H9 (cell line): ENCODE results near the gene SNX32. TPM values are rescaled to one million over a fixed set of nuclear protein-coding genes. Genes with fewer than 3 reads are reported as not detected.

Source experiments
- DNase-seq: peaks from one replicate; pipeline ENCODE4 v3.0.0-alpha.2; 2017
- H2AFZ ChIP-seq: one replicate; pipeline ENCODE4 v1.6.1; 2013; ENCODE audit warnings: mild to moderate bottlenecking, low read length, control low read depth, moderate library complexity
- H2AK5ac ChIP-seq: 2 replicates; pipeline ENCODE4 v1.6.1; 2013; ENCODE audit warnings: low read length, control low read depth, mixed read lengths; ENCODE audit not compliant: insufficient read length
- H2BK120ac ChIP-seq: one replicate; pipeline ENCODE4 v1.6.1; 2013; ENCODE audit warnings: low read depth, mild to moderate bottlenecking, low read length, control low read depth, inconsistent platforms; ENCODE audit not compliant: poor library complexity, severe bottlenecking
- H2BK12ac ChIP-seq: 2 replicates; pipeline ENCODE4 v1.6.1; 2013; ENCODE audit warnings: low read length, control low read depth, mixed read lengths, low read depth; ENCODE audit not compliant: insufficient read length
- H2BK15ac ChIP-seq: 2 replicates; pipeline ENCODE4 v1.6.1; 2013; ENCODE audit warnings: low read depth, low read length, control low read depth
- H2BK20ac ChIP-seq: one replicate; pipeline ENCODE4 v1.6.1; 2013; ENCODE audit warnings: low read depth, mild to moderate bottlenecking, low read length, control low read depth, inconsistent platforms; ENCODE audit not compliant: poor library complexity, severe bottlenecking
- H2BK5ac ChIP-seq: 2 replicates; pipeline ENCODE4 v1.6.1; 2013; ENCODE audit warnings: low read length, control low read depth, mixed read lengths; ENCODE audit not compliant: insufficient read length
- H3K14ac ChIP-seq: 2 replicates; pipeline ENCODE4 v1.6.1; 2013; ENCODE audit warnings: low read length, control low read depth; ENCODE audit not compliant: insufficient read depth
- H3K18ac ChIP-seq: 2 replicates; pipeline ENCODE4 v1.6.1; 2013; ENCODE audit warnings: low read depth, mild to moderate bottlenecking, mixed read lengths, low read length, control low read depth; ENCODE audit not compliant: insufficient read length
- H3K23ac ChIP-seq: 2 replicates; pipeline ENCODE4 v1.6.1; 2013; ENCODE audit warnings: low read length, control low read depth, mixed read lengths, low read depth; ENCODE audit not compliant: insufficient read length
- H3K23me2 ChIP-seq: 2 replicates; pipeline ENCODE4 v1.6.1; 2013; ENCODE audit warnings: low read depth, mild to moderate bottlenecking, mixed read lengths, low read length, control low read depth; ENCODE audit not compliant: insufficient read length, poor library complexity, severe bottlenecking
- H3K27ac ChIP-seq: 2 replicates; pipeline ENCODE4 v1.5.1; 2013; ENCODE audit warnings: low read length, control low read depth, mixed read lengths, low read depth; ENCODE audit not compliant: insufficient read length
- H3K27me3 ChIP-seq: 2 replicates; pipeline ENCODE4 v1.6.1; 2013; ENCODE audit warnings: low read length, control low read depth, inconsistent platforms; ENCODE audit not compliant: insufficient read depth
- H3K4ac ChIP-seq: 2 replicates; pipeline ENCODE4 v1.6.1; 2013; ENCODE audit warnings: low read depth, mild to moderate bottlenecking, control low read depth, inconsistent platforms, low read length, moderate library complexity
- H3K4me1 ChIP-seq: 2 replicates; pipeline ENCODE4 v1.6.1; 2013; ENCODE audit warnings: low read length, control low read depth, inconsistent platforms; ENCODE audit not compliant: insufficient read depth
- H3K4me2 ChIP-seq: 2 replicates; pipeline ENCODE4 v1.6.1; 2013; ENCODE audit warnings: low read length, control low read depth, mixed read lengths; ENCODE audit not compliant: insufficient read length, insufficient read depth
- H3K56ac ChIP-seq: 2 replicates; pipeline ENCODE4 v1.6.1; 2013; ENCODE audit warnings: low read depth, mild to moderate bottlenecking, mixed read lengths, low read length, control low read depth; ENCODE audit not compliant: insufficient read length
- H3K79me1 ChIP-seq: 2 replicates; pipeline ENCODE4 v1.6.1; 2013; ENCODE audit warnings: low read depth, mild to moderate bottlenecking, moderate library complexity, low read length, control low read depth, inconsistent platforms; ENCODE audit not compliant: insufficient read depth, poor library complexity, severe bottlenecking
- H3K79me2 ChIP-seq: 2 replicates; pipeline ENCODE4 v1.6.1; 2013; ENCODE audit warnings: low read length, control low read depth, inconsistent platforms; ENCODE audit not compliant: insufficient read depth
- H3K9ac ChIP-seq: 2 replicates; pipeline ENCODE4 v1.6.1; 2013; ENCODE audit warnings: low read length, control low read depth, mixed read lengths; ENCODE audit not compliant: insufficient read length; ENCODE audit errors: extremely low read depth
- H3K9me3 ChIP-seq: one replicate; pipeline ENCODE4 v1.6.1; 2013; ENCODE audit warnings: low read depth, low read length, inconsistent platforms; ENCODE audit not compliant: control insufficient read depth
- H3T11ph ChIP-seq: one replicate; pipeline ENCODE4 v1.6.1; 2013; ENCODE audit warnings: mild to moderate bottlenecking, low read length, control low read depth, inconsistent platforms
- H4K20me1 ChIP-seq: one replicate; pipeline ENCODE4 v1.6.1; 2013; ENCODE audit not compliant: control insufficient read depth, insufficient read length, insufficient read depth
- H4K5ac ChIP-seq: 2 replicates; pipeline ENCODE4 v1.6.1; 2013; ENCODE audit warnings: low read depth, mild to moderate bottlenecking, mixed read lengths, low read length, control low read depth; ENCODE audit not compliant: insufficient read length
- H4K8ac ChIP-seq: replicated peaks from 2 replicates; pipeline ENCODE4 v1.6.1; 2013; ENCODE audit warnings: low read length, control low read depth, mixed read lengths, low read depth; ENCODE audit not compliant: insufficient read length
- H4K91ac ChIP-seq: 2 replicates; pipeline ENCODE4 v1.6.1; 2013; ENCODE audit warnings: low read depth, mild to moderate bottlenecking, moderate library complexity, mixed read lengths, low read length, control low read depth; ENCODE audit not compliant: insufficient read length
- H3K27ac Mint-ChIP-seq, 3 experiments: 2 replicates in 2 of 3; 3 replicates in 1 of 3; pipeline ENCODE4 v1.8.0; 2020 to 2021; ENCODE audit warnings: mixed read lengths in 3 of 3, mild to moderate bottlenecking in 1 of 3, moderate library complexity in 1 of 3
- H3K27me3 Mint-ChIP-seq: 2 replicates; pipeline ENCODE4 v1.8.0; 2021; ENCODE audit warnings: low read depth, mild to moderate bottlenecking, moderate library complexity, mixed read lengths
- H3K36me3 Mint-ChIP-seq, 3 experiments: 2 replicates in 2 of 3; 3 replicates in 1 of 3; pipeline ENCODE4 v1.8.0; 2020 to 2021; ENCODE audit warnings: low read depth in 3 of 3, mixed read lengths in 3 of 3; ENCODE audit not compliant: insufficient read depth in 1 of 3
- H3K4me1 Mint-ChIP-seq, 2 experiments: 2 replicates each; pipeline ENCODE4 v1.8.0; 2020; ENCODE audit warnings: mixed read lengths in 2 of 2
- H3K4me3 Mint-ChIP-seq, 2 experiments: 2 replicates in 1 of 2; 3 replicates in 1 of 2; pipeline ENCODE4 v1.8.0; 2020 to 2021; ENCODE audit warnings: mild to moderate bottlenecking in 2 of 2, mixed read lengths in 2 of 2, moderate library complexity in 1 of 2
- H3K9me3 Mint-ChIP-seq, 2 experiments: 2 replicates in 1 of 2; 3 replicates in 1 of 2; pipeline ENCODE4 v1.8.0; 2020; ENCODE audit warnings: mild to moderate bottlenecking in 2 of 2, mixed read lengths in 2 of 2, moderate library complexity in 1 of 2
- WGBS: extraction: QIAGEN DNeasy Blood & Tissue Kit; methylation state at CpG from one replicate; pipeline ENCODE4 v1.1.7; 2013; ENCODE audit warnings: missing lambda C conversion rate, low lambda C conversion rate, mixed read lengths; ENCODE audit not compliant: insufficient read length; ENCODE audit errors: extremely low coverage; 5-methylcytosine and 5-hydroxymethylcytosine counted together
- total RNA-seq: library from RNA; stranded (reverse); gene quantifications from 2 replicates; pipeline ENCODE4 v1.2.1, GENCODE V29; 2021
- TF ChIP-seq, protein P1 (sequence below): fragments of 200-600 bp; sonication (generic); conservative IDR thresholded peaks from 3 replicates; pipeline ENCODE4 v1.8.0; 2021; ENCODE audit warnings: antibody characterized with exemption, mild to moderate bottlenecking

SNX32 gene
- total RNA-seq, 1 experiment from 2014 or later = 1.2 TPM

DNA sequence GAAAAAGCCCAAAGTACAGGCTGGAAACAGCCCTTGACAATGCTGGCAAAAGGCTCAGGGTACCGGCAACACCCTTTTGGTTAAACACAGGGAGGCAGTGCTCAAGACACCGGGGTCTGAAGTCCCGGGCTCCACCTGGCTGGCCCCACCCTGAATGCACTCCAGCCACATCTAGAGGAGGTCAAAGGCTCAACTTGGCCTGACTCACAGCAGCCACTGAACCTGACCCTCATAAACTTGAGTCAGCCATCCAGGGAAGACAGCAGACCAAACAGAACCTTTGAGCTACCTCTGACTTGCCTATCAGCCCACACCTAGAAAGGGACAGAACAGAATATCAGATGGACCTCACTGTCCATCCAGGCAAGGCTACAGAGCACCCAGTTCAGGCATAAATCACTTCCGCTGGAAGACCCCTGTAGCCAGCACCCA is 20.4 kb downstream of the SNX32 start:
- no peak overlapping the region for H4K91ac ChIP-seq
- peaks cover 8% of the 10 kb centered on the region for H3K27me3 Mint-ChIP-seq
- no peaks in the 10 kb centered on the region for H3K9me3 ChIP-seq
- peak overlapping the region; percentile 36 to 67; a peak in 3 of 5 replicates for H3K4me3 Mint-ChIP-seq
- no peak overlapping the region for H2BK5ac ChIP-seq
- H3K36me3 Mint-ChIP-seq = peaks cover 47 to 58% (median 50%) of the 10 kb centered on the region in 3 experiments
- H3K9me3 Mint-ChIP-seq = peaks cover 3 to 7% of the 10 kb centered on the region in 2 experiments; a peak in 2 of 5 replicates
- DNase-seq = peak; percentile 19
- H3T11ph ChIP-seq = no peak overlapping the region
- H3K56ac ChIP-seq = no peak overlapping the region
- no peak overlapping the region for H3K4ac ChIP-seq
- WGBS = no CpG with 5 or more reads among the region's 4 CpGs
- no peak overlapping the region for H3K14ac ChIP-seq
- no peak overlapping the region for H2BK20ac ChIP-seq
- TF ChIP-seq, protein P1, sequence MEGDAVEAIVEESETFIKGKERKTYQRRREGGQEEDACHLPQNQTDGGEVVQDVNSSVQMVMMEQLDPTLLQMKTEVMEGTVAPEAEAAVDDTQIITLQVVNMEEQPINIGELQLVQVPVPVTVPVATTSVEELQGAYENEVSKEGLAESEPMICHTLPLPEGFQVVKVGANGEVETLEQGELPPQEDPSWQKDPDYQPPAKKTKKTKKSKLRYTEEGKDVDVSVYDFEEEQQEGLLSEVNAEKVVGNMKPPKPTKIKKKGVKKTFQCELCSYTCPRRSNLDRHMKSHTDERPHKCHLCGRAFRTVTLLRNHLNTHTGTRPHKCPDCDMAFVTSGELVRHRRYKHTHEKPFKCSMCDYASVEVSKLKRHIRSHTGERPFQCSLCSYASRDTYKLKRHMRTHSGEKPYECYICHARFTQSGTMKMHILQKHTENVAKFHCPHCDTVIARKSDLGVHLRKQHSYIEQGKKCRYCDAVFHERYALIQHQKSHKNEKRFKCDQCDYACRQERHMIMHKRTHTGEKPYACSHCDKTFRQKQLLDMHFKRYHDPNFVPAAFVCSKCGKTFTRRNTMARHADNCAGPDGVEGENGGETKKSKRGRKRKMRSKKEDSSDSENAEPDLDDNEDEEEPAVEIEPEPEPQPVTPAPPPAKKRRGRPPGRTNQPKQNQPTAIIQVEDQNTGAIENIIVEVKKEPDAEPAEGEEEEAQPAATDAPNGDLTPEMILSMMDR = no peak
- no peak overlapping the region for H3K18ac ChIP-seq
- no peak overlapping the region for H3K9ac ChIP-seq
- H4K8ac ChIP-seq = no peak overlapping the region
- peaks cover 3% of the 10 kb centered on the region for H3K79me1 ChIP-seq
- no peak overlapping the region for H3K23ac ChIP-seq
- no peak overlapping the region for H2BK120ac ChIP-seq
- H4K5ac ChIP-seq = no peak overlapping the region
- no peaks in the 10 kb centered on the region for H3K4me1 ChIP-seq
- peaks cover 14% of the 10 kb centered on the region for H3K23me2 ChIP-seq
- no peaks in the 10 kb centered on the region for H4K20me1 ChIP-seq
- H3K4me1 Mint-ChIP-seq = peaks cover 22 to 28% of the 10 kb centered on the region in 2 experiments
- H2AK5ac ChIP-seq = no peak overlapping the region
- H3K27me3 ChIP-seq = no peaks in the 10 kb centered on the region
- peak overlapping the region in 2 of 3 experiments; percentile 27 to 28; a peak in 2 of 7 replicates for H3K27ac Mint-ChIP-seq
- H3K27ac ChIP-seq = no peak overlapping the region
- no peak overlapping the region for H2AFZ ChIP-seq
- H3K4me2 ChIP-seq = no peak overlapping the region
- H2BK12ac ChIP-seq = no peak overlapping the region
- no peak overlapping the region for H2BK15ac ChIP-seq
- peaks cover 14% of the 10 kb centered on the region; the same call in 1 of the 2 replicates for H3K79me2 ChIP-seq
